GM12878 (cell line): ENCODE measurements around the gene POU2F3.

Source experiments
- CHD2 ChIP-seq: IDR thresholded peaks from 2 replicates; pipeline ENCODE4 v1.6.1; 2011; ENCODE audit warnings: low read depth, low read length, improper control_type of control experiment, borderline replicate concordance
- FOS ChIP-seq: IDR thresholded peaks from 3 replicates; pipeline ENCODE4 v1.6.1; 2011; ENCODE audit warnings: borderline replicate concordance; ENCODE audit not compliant: insufficient read length; ENCODE audit errors: extremely low read depth
- MTA3 ChIP-seq: IDR thresholded peaks from 2 replicates; pipeline ENCODE4 v1.6.1; 2012; ENCODE audit warnings: low read length, inconsistent platforms, borderline replicate concordance
- POLR2AphosphoS5 ChIP-seq: IDR thresholded peaks from 2 replicates; pipeline ENCODE4 v1.6.1; 2011; ENCODE audit warnings: mild to moderate bottlenecking, low read length, inconsistent platforms
- RAD21 ChIP-seq: IDR thresholded peaks from 2 replicates; pipeline ENCODE4 v1.6.1; 2011; ENCODE audit warnings: mild to moderate bottlenecking, low read depth, low read length, moderate library complexity; ENCODE audit not compliant: insufficient read depth
- RFX5 ChIP-seq: IDR thresholded peaks from 2 replicates; pipeline ENCODE4 v1.6.1; 2011; ENCODE audit warnings: low read depth, low read length, improper control_type of control experiment
- YY1 ChIP-seq: IDR thresholded peaks from 2 replicates; pipeline ENCODE4 v1.6.1; 2011; ENCODE audit warnings: low read depth, mild to moderate bottlenecking, low read length
- ZNF217 ChIP-seq: fragments of 450-650 bp; IDR thresholded peaks from 2 replicates; pipeline ENCODE4 v1.6.1; 2017; ENCODE audit warnings: antibody characterized with exemption, mild to moderate bottlenecking
- TF ChIP-seq, protein P1 (sequence below), 3 experiments: IDR thresholded peaks in 2 of 3; conservative IDR thresholded peaks in 1 of 3; 2 replicates each; pipeline ENCODE4 v1.5.1; 2011; ENCODE audit warnings: low read depth in 3 of 3, low read length in 3 of 3, mild to moderate bottlenecking in 3 of 3, control low read depth in 2 of 3, moderate library complexity in 2 of 3, inconsistent platforms in 1 of 3, mixed read lengths in 1 of 3; ENCODE audit not compliant: control insufficient read depth in 2 of 3, insufficient read depth in 1 of 3; ENCODE audit errors: extremely low read depth in 1 of 3
- TF ChIP-seq, protein P2 (sequence below): fragments of 450-650 bp; IDR thresholded peaks from 2 replicates; pipeline ENCODE4 v1.6.1; 2017; ENCODE audit warnings: mild to moderate bottlenecking
- TF ChIP-seq, protein P3 (sequence below): fragments of 450-650 bp; formaldehyde crosslinking; IDR thresholded peaks from 2 replicates; pipeline ENCODE4 v1.4.0; 2022; ENCODE audit warnings: mild to moderate bottlenecking, moderate library complexity

DNA sequence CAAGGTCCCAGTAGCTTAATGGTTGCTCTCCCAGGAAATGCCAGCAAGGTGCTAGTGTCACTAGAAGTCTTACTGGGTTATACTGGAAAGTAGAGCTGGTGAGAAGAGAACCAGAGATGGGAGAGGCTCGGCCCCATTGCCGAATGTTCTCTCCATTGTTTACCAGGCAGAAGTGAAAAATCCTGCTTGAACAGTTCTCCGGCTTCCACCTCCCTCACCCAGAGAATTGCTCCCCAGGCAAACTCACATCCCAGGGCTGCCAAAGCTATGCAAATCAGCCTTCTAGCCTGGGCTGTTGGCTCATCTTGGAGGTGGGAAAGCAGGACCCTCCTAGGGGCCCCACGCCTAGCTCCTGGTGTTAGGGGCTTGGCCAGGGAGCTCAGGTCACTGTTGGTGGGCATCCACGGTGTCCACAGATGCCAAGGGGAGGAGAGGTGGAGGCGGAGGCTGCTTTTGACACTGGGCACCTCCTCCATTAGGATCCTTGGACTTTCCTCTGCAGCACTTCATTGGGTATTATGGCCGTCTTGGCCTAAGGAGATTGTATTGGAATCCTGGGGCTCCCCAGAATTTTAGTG, 20.1 kb downstream of the POU2F3 start:
- no peak for TF ChIP-seq RAD21
- TF ChIP-seq POLR2AphosphoS5, result no peak
- TF ChIP-seq MTA3, result no peak
- TF ChIP-seq, protein P1, sequence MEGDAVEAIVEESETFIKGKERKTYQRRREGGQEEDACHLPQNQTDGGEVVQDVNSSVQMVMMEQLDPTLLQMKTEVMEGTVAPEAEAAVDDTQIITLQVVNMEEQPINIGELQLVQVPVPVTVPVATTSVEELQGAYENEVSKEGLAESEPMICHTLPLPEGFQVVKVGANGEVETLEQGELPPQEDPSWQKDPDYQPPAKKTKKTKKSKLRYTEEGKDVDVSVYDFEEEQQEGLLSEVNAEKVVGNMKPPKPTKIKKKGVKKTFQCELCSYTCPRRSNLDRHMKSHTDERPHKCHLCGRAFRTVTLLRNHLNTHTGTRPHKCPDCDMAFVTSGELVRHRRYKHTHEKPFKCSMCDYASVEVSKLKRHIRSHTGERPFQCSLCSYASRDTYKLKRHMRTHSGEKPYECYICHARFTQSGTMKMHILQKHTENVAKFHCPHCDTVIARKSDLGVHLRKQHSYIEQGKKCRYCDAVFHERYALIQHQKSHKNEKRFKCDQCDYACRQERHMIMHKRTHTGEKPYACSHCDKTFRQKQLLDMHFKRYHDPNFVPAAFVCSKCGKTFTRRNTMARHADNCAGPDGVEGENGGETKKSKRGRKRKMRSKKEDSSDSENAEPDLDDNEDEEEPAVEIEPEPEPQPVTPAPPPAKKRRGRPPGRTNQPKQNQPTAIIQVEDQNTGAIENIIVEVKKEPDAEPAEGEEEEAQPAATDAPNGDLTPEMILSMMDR (IDR thresholded peaks at IDR 0.05 in 2 of 3, conservative IDR thresholded peaks at IDR 0.05 in 1 of 3; ENCODE audit: control insufficient read depth in 2 of 3, extremely low read depth in 1 of 3, insufficient read depth in 1 of 3, low read depth in 3 of 3, low read length in 3 of 3), result no peak
- TF ChIP-seq ZNF217, result no peak
- TF ChIP-seq, protein P2, sequence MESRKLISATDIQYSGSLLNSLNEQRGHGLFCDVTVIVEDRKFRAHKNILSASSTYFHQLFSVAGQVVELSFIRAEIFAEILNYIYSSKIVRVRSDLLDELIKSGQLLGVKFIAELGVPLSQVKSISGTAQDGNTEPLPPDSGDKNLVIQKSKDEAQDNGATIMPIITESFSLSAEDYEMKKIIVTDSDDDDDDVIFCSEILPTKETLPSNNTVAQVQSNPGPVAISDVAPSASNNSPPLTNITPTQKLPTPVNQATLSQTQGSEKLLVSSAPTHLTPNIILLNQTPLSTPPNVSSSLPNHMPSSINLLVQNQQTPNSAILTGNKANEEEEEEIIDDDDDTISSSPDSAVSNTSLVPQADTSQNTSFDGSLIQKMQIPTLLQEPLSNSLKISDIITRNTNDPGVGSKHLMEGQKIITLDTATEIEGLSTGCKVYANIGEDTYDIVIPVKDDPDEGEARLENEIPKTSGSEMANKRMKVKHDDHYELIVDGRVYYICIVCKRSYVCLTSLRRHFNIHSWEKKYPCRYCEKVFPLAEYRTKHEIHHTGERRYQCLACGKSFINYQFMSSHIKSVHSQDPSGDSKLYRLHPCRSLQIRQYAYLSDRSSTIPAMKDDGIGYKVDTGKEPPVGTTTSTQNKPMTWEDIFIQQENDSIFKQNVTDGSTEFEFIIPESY, result no peak
- TF ChIP-seq YY1, result no peak
- no peak for TF ChIP-seq FOS
- TF ChIP-seq RFX5, result no peak
- TF ChIP-seq, protein P3, sequence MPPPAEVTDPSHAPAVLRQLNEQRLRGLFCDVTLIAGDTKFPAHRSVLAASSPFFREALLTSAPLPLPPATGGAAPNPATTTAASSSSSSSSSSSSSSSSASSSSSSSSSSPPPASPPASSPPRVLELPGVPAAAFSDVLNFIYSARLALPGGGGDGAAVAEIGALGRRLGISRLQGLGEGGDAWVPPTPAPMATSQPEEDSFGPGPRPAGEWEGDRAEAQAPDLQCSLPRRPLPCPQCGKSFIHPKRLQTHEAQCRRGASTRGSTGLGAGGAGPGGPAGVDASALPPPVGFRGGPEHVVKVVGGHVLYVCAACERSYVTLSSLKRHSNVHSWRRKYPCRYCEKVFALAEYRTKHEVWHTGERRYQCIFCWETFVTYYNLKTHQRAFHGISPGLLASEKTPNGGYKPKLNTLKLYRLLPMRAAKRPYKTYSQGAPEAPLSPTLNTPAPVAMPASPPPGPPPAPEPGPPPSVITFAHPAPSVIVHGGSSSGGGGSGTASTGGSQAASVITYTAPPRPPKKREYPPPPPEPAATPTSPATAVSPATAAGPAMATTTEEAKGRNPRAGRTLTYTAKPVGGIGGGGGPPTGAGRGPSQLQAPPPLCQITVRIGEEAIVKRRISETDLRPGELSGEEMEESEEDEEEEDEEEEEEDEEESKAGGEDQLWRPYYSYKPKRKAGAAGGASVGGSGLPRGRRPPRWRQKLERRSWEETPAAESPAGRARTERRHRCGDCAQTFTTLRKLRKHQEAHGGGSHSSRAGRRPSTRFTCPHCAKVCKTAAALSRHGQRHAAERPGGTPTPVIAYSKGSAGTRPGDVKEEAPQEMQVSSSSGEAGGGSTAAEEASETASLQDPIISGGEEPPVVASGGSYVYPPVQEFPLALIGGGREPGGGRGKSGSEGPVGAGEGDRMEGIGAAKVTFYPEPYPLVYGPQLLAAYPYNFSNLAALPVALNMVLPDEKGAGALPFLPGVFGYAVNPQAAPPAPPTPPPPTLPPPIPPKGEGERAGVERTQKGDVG (CRISPR knock-in tag), result no peak
- no peak for TF ChIP-seq CHD2
